Activated CD4-positive, alpha-beta T cell treated with anti-CD3 and anti-CD28 coated beads, Interleukin-2, amount 50 U/mL, for 1 hour (primary cell): ENCODE measurements around the gene LARP1B.
"Not testable (repeated sequence)": the region's sequence is repeated elsewhere in the genome, so short reads cannot be mapped to it uniquely, and the experiment has no call there.

ENCODE experiments used
- DNase-seq: peaks from one replicate; pipeline ENCODE4 v3.0.0-alpha.2; 2020

Gene LARP1B

GRCh38 chr4:128141866-128142265, 80.8 kb downstream of the LARP1B start:
- DNase-seq, result no peak

GRCh38 chr4:128145727-128146126, 84.6 kb downstream of the LARP1B start:
- DNase-seq, result no peak

- DNase-seq, result no peak
Measured at GRCh38 chr4:128153800-128154199, 92.7 kb downstream of the LARP1B start.

- no peak for DNase-seq
Measured at GRCh38 chr4:128155231-128155855, 94.2 kb downstream of the LARP1B start.

GRCh38 chr4:128155874-128156456, 94.9 kb downstream of the LARP1B start:
- no peak for DNase-seq

GRCh38 chr4:128156472-128156871, 95.4 kb downstream of the LARP1B start:
- DNase-seq, result not testable (repeated sequence)

GRCh38 chr4:128158894-128159293, 97.8 kb downstream of the LARP1B start:
- DNase-seq, result no peak

GRCh38 chr4:128159967-128160366, 98.9 kb downstream of the LARP1B start:
- no peak for DNase-seq

GRCh38 chr4:128161138-128161537, 100.0 kb downstream of the LARP1B start:
- DNase-seq, result no peak

GRCh38 chr4:128162434-128162833, 101.3 kb downstream of the LARP1B start:
- no peak for DNase-seq

GRCh38 chr4:128163177-128164117, 102.3 kb downstream of the LARP1B start:
- no peak for DNase-seq

GRCh38 chr4:128166982-128167381, 105.9 kb downstream of the LARP1B start:
- DNase-seq, result no peak

GRCh38 chr4:128168701-128169100, 107.6 kb downstream of the LARP1B start:
- DNase-seq, result no peak

- DNase-seq, result no peak
Measured at GRCh38 chr4:128169245-128169644, 108.1 kb downstream of the LARP1B start.

GRCh38 chr4:128176643-128177042, 115.5 kb downstream of the LARP1B start:
- no peak for DNase-seq

GRCh38 chr4:128177498-128177897, 116.4 kb downstream of the LARP1B start:
- DNase-seq, result no peak

- DNase-seq, result no peak
Measured at GRCh38 chr4:128186623-128187022, 125.5 kb downstream of the LARP1B start.

- DNase-seq, result peak; percentile 60
Measured at GRCh38 chr4:128191115-128191781, 130.1 kb downstream of the LARP1B start.

- no peak for DNase-seq
Measured at GRCh38 chr4:128220286-128221235, 159.4 kb downstream of the LARP1B start.

- DNase-seq, result no peak
Measured at GRCh38 chr4:128221586-128221985, 160.5 kb downstream of the LARP1B start.

GRCh38 chr4:128225148-128225547, 164.0 kb downstream of the LARP1B start:
- no peak for DNase-seq

GRCh38 chr4:128227991-128228571, 167.0 kb downstream of the LARP1B start:
- DNase-seq, result no peak
